Ovary (tissue), 9 donors: ENCODE measurements around the gene ARL6IP5. TPM values are rescaled to one million over a fixed set of nuclear protein-coding genes. Genes with fewer than 3 reads are reported as not detected.

Experiments
- DNase-seq, 5 donors: peaks; one replicate each; pipeline ENCODE4 v3.0.0-alpha.2; 2019 to 2020
- H3K27ac ChIP-seq, 2 donors: fragments of 200-600 bp; one replicate each; pipeline versions ENCODE4 v1.5.1 to v1.8.0; 2019 to 2022
- H3K27me3 ChIP-seq: fragments of 200-600 bp; one replicate; pipeline ENCODE4 v1.8.0; 2022
- H3K36me3 ChIP-seq: fragments of 200-600 bp; sonication (generic); one replicate; pipeline ENCODE4 v1.5.1; 2019
- H3K4me1 ChIP-seq: one replicate; pipeline ENCODE4 v1.8.1; 2013; ENCODE audit warnings: mild to moderate bottlenecking, moderate library complexity; ENCODE audit not compliant: insufficient read depth
- H3K4me3 ChIP-seq: fragments of 200-600 bp; sonication (generic); one replicate; pipeline ENCODE4 v1.5.1; 2017
- H3K9me3 ChIP-seq, 2 donors: fragments of 200-600 bp in 1 of 2; sonication (generic) in 1 of 2; one replicate each; pipeline versions ENCODE4 v1.5.1 to v1.8.1; 2013 to 2019; ENCODE audit warnings: mild to moderate bottlenecking in 1 of 2, moderate library complexity in 1 of 2
- EP300 ChIP-seq: sonication (generic); formaldehyde crosslinking; IDR thresholded peaks from one replicate; pipeline ENCODE4 v1.6.1; 2017; ENCODE audit warnings: antibody characterized with exemption
- POLR2A ChIP-seq: fragments of 450-650 bp; IDR thresholded peaks from one replicate; pipeline ENCODE4 v1.6.1; 2017; ENCODE audit warnings: antibody characterized with exemption, mild to moderate bottlenecking, moderate library complexity
- WGBS, 3 donors: extraction: QIAGEN DNeasy Blood & Tissue Kit in 1 of 3; methylation state at CpG; one replicate each; pipeline versions ENCODE4 v1.1.5 to v1.1.7; 2013 to 2017; 5-methylcytosine and 5-hydroxymethylcytosine counted together
- intact Hi-C, 4 donors: fragments of 100-400 bp; cut with DNase I; formaldehyde crosslinking; loops; one replicate each; pipeline versions ENCODE4 v1.11.0 to v1.15.1; 2022 to 2023
- polyA plus RNA-seq, 2 donors: library from polyadenylated mRNA; stranded (reverse); fragments of 200-250 nt in 1 of 2; fragments of 350-450 nt in 1 of 2; fragmentation: Illumina TruSeq in 1 of 2; extraction: RNeasy Lipid Tissue Mini Kit (QIAGEN cat#74804) in 1 of 2; gene quantifications; one replicate each; pipeline ENCODE4 v1.2.3, GENCODE V29; 2013 to 2014
- total RNA-seq, 7 donors: library from RNA; depleted of rRNA in 2 of 7; stranded (reverse); fragments of >200 nt in 2 of 7; fragmentation: NEBNext Ultra II Directional in 3 of 7; extraction: Animal tissue kit (Norgen Biotek cat#: 25700) in 3 of 7; gene quantifications; one replicate each; pipeline versions ENCODE4 v1.1.0 to v1.2.4, GENCODE V29; 2016 to 2023
- TF ChIP-seq, protein P1 (sequence below), 3 donors: fragments of 450-650 bp in 2 of 3; fragments of 200-600 bp in 1 of 3; IDR thresholded peaks; one replicate each; pipeline versions ENCODE4 v1.5.1 to v1.8.0; 2016 to 2022; ENCODE audit warnings: antibody characterized with exemption in 3 of 3, mild to moderate bottlenecking in 1 of 3
- donor health status: DM: no; HTN: no; CAD: no; lungs with moderate emphysema.
- donor health status: DM: no; HTN: no; CAD: no.
- donor health status: Bipolar disorder and iron deficiency.
- donor health status: DM: yes; HTN: yes; CAD: no.
- donor health status: DM: no; HTN: no; CAD: no.
- donor health status: DM: yes; HTN: yes; CAD: no.

ARL6IP5 gene
- total and polyA plus RNA-seq, 9 donors: 59.0 to 197 (median 78.4) TPM

DNA sequence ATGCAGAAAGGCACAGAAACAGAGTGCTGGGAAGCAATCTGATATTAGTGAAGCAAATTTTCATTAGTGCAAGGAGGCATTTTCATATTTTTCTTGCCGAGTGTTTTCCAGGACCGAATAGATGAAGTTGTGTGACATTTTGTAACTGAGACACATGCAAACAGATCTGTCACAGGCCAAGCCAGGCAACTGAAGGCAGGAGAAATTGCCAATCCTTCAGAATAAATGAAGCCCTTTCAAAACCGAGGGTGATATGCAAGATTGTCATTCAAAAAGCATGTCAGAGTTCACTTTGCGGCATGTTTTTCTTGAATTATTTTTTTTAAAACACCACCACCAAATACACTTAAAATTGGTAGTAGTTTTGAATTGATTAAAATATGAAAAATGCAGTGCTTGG, 31.4 kb downstream of the ARL6IP5 start:
- 65 to 79% (median 79%) methylated on average over 4 of the region's 4 CpGs for WGBS, 3 donors
- no peak overlapping the region for H3K27ac ChIP-seq
- H3K9me3 ChIP-seq: no peaks in the 10 kb centered on the region
- no peak for DNase-seq
- no peak overlapping the region for H3K4me3 ChIP-seq
- intact Hi-C loops: no loop called here
- no peaks in the 10 kb centered on the region for H3K36me3 ChIP-seq
- H3K27me3 ChIP-seq: no peaks in the 10 kb centered on the region
- no peaks in the 10 kb centered on the region for H3K4me1 ChIP-seq
- TF ChIP-seq EP300: no peak
- TF ChIP-seq POLR2A: no peak
- TF ChIP-seq, protein P1, sequence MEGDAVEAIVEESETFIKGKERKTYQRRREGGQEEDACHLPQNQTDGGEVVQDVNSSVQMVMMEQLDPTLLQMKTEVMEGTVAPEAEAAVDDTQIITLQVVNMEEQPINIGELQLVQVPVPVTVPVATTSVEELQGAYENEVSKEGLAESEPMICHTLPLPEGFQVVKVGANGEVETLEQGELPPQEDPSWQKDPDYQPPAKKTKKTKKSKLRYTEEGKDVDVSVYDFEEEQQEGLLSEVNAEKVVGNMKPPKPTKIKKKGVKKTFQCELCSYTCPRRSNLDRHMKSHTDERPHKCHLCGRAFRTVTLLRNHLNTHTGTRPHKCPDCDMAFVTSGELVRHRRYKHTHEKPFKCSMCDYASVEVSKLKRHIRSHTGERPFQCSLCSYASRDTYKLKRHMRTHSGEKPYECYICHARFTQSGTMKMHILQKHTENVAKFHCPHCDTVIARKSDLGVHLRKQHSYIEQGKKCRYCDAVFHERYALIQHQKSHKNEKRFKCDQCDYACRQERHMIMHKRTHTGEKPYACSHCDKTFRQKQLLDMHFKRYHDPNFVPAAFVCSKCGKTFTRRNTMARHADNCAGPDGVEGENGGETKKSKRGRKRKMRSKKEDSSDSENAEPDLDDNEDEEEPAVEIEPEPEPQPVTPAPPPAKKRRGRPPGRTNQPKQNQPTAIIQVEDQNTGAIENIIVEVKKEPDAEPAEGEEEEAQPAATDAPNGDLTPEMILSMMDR (IDR thresholded peaks at IDR 0.05): no peak

GRCh38 chr3:69116897-69117296, 32.2 kb downstream of the ARL6IP5 start:
- H3K9me3 ChIP-seq: no peaks in the 10 kb centered on the region
- TF ChIP-seq, protein P1 (IDR thresholded peaks at IDR 0.05): no peak
- TF ChIP-seq EP300 (no peak), POLR2A (no peak)
- H3K27me3 ChIP-seq: no peaks in the 10 kb centered on the region
- H3K27ac ChIP-seq: no peak overlapping the region
- H3K4me3 ChIP-seq: no peak overlapping the region
- 67 to 76% (median 73%) methylated on average over 3 of the region's 3 CpGs for WGBS, 3 donors
- no peaks in the 10 kb centered on the region for H3K36me3 ChIP-seq
- no peak for DNase-seq
- no peaks in the 10 kb centered on the region for H3K4me1 ChIP-seq
- intact Hi-C loops: no loop called here

GRCh38 chr3:69118555-69118954, 33.8 kb downstream of the ARL6IP5 start:
- H3K4me3 ChIP-seq: no peak overlapping the region
- TF ChIP-seq EP300 (no peak), POLR2A (no peak)
- TF ChIP-seq, protein P1 (IDR thresholded peaks at IDR 0.05): no peak
- no peaks in the 10 kb centered on the region for H3K9me3 ChIP-seq
- 94 to 97% (median 94%) methylated on average over 12 of the region's 12 CpGs for WGBS, 3 donors
- H3K27ac ChIP-seq: no peak overlapping the region
- no peaks in the 10 kb centered on the region for H3K4me1 ChIP-seq
- no peaks in the 10 kb centered on the region for H3K36me3 ChIP-seq
- H3K27me3 ChIP-seq: no peaks in the 10 kb centered on the region
- intact Hi-C loops: no loop called here
- DNase-seq: no peak

DNA sequence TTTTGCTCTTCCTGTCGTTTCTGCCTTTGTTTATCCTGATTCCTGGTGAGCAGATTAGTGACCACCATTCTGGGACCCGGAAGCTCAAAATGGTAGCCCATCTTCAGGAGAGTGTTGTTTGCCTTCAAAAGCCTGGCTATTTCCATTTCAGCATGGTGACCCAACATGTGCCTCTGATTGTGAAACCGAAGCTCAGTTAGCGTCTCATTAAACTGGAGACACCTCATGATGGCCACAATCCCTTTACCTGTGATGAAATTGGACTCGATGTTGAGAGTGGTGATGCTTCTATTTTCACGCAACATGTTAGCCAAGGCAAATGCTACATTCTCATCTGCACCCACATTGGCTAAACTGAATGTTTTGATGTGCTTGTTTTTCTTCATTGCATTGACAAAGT, 34.4 kb downstream of the ARL6IP5 start:
- TF ChIP-seq POLR2A: no peak

GRCh38 chr3:69119681-69120080, 34.9 kb downstream of the ARL6IP5 start:
- Histone ChIP-seq H3K27me3 (no peaks in the 10 kb centered on the region), H3K27ac (no peak overlapping the region), H3K36me3 (no peaks in the 10 kb centered on the region), H3K4me3 (no peak overlapping the region), H3K9me3 (no peaks in the 10 kb centered on the region), H3K4me1 (no peaks in the 10 kb centered on the region)
- DNase-seq: no peak
- intact Hi-C loops: no loop called here
- 95 to 96% (median 95%) methylated on average over 5 of the region's 5 CpGs for WGBS, 3 donors
- TF ChIP-seq, protein P1 (IDR thresholded peaks at IDR 0.05): no peak
- TF ChIP-seq EP300 (no peak), POLR2A (no peak)

More for the DNA sequence above, 34.4 kb downstream of the ARL6IP5 start:
- 90 to 92% (median 92%) methylated on average over 6 of the region's 6 CpGs for WGBS, 3 donors
- H3K36me3 ChIP-seq: no peaks in the 10 kb centered on the region
- no peaks in the 10 kb centered on the region for H3K27me3 ChIP-seq
- no peaks in the 10 kb centered on the region for H3K9me3 ChIP-seq
- H3K27ac ChIP-seq: no peak overlapping the region
- H3K4me3 ChIP-seq: no peak overlapping the region
- DNase-seq: no peak
- intact Hi-C loops: no loop called here
- no peaks in the 10 kb centered on the region for H3K4me1 ChIP-seq
